GM21723 (cell line): Measurements from ENCODE around the gene ANGPTL4.
"Not testable (repeated sequence)": the region's sequence is repeated elsewhere in the genome, so short reads cannot be mapped to it uniquely, and the experiment has no call there.

Source experiments
- ATAC-seq: cut with Tn5 transposase; IDR thresholded peaks from one replicate; pipeline ENCODE4 v1.9.1; 2021; ENCODE audit warnings: mild to moderate bottlenecking, moderate library complexity; ENCODE audit not compliant: unreplicated experiment

Gene ANGPTL4

DNA sequence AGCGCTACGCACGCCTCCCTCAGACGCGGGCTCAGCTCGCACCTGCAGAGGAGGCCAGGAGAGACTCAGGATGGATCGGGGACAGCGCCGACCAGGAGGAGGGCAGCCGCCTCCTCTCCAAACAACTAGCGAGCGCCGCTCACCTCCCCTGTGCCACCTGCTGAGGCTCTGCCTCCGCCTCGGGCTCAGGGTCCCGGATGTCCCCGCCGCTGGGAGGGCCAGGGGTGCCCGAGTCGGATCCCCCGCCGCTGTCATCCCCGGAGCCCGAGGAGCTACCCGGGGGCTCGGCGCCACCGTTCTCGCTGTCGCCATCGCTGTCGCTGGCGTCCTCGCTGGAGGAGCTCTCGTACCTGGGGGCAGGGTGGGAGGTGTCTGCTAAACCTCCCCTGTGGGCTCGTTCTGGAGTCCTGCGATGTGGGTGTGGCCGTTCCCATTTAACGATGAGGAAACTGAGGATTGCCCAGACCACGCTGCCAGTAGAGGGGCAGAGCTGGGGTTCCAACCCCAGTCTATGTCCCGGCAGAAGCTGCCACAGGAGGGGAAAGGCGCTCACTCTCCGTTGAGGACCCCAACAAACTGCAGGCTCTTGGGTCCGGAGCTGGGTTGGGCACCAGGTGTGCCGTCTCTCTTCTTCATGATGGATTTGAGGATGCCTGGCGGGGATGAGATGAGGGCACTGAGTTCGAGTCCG lies 30.0 kb upstream of the ANGPTL4 start:
- no peak for ATAC-seq

DNA sequence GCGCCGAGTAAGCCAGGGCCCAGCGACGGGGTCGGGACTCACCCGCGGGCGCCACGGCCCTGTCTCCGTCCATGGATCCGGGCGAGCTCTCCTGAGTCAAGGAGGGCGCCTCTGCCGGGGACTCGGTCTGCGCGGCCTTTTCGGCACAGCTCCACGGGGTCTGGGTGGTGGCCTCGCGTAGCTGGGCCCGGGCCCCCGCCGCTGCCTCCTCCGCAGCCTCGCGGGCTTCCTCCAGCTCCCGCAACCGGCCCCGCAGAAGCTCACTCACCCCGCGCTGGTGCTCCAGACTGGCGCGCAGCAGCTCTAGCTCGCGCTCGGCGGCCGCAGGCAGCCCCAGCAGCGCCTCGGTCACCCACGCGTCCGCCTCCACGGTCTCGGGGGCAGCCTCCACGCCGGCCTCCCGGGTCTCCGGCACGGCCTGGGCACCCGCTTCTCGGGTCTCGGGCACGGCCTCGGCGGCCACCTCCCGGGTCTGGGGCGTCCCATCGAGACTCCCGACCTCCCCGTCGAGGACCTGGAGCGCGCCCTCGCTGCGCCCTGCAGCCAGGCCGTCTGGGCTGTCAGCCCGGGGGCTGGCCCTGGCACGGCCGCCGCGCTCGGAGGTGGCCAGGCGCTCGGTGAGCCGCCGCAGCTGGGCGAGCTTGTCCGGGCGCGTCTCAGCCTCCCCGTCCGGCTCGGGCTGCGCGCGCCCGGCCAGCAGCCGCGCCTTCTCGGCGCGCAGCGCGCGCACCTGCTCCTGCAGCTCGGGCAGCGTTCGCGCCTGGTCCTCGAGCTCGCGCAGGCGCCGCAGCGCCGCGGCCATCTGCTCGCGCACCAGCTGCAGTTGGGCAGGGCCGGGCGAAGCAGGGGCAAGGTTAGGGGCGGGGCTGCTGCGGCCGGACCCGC lies 29.3 kb upstream of the ANGPTL4 start:
- no peak for ATAC-seq

DNA sequence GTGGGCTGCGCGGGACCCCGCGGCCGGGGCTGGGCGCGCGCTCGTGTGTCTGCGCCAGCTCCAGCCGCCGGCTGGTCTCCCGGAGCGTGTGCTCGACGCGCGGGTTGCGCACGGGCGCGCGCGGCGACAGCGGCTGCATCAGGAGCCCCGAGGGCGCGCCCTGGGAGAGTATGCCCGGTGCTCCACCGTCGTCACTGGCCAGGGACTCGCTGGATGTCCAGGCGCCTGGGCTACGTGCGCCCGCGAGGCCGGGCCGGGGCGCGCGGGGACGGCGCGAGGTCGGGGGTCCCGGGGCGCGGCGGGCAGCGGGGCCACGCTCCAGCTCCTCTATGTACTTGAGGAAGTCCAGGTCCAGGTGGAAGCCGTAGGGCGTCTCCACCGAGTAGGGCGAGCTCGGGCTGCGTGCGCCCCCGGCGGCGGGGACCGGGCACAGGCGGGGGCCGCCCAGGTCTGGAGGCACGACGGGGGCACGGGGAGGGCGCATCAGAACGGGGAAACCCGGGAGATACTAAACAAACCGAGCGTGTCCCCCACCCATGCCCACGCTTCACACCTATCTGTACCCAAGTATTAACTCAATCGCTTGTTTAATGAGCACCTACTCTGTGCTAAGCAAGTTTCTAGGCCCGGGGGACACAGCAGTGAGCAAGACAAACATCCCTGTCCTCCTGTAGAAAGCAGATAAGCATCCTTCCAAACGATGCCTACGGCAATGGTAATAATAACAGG lies 28.4 kb upstream of the ANGPTL4 start:
- no peak for ATAC-seq

DNA sequence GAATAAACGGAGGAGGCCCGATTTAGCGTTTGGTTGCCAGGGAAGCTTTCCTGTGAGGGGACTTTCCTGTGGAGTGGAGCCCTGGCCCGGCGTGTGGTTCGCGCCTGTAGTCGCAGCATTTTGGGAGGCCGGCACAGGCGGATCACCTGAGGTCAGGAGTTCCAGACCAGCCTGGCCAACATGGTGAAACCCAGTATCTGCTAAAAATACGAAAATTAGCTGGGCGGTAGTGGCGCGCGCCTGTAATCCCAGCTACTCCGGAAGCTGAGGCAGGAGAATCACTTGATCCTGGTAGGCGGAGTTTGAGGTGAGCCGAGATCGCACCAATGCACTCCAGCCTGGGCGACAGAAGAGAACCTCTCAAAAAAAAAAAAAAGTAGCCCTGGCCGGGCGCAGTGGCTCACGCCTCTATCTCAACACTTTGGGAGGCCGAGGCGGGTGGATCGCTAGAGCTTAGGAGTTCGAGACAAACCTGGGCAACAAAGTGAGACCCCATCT lies 27.8 kb upstream of the ANGPTL4 start:
- ATAC-seq, result no peak

DNA sequence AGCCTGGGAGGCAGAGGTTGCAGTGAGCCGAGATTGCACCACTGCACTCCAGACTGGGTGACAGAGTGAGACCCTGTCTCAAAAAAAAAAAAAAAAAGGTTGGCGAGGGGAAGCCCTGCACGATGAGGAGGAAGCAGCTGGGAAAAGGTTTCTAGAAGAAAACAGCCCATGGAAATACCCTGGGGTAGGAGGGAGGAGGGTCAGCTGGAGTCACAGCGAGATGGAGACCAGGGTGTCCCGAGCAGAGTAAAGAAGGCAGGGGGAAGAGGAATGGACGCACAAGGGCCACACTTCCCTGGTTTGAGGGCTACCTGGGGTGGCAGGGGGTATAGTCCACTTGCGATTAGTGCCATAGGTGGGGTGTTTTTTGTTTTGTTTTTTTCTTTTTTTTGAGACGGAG lies 27.3 kb upstream of the ANGPTL4 start:
- ATAC-seq, result no peak

DNA sequence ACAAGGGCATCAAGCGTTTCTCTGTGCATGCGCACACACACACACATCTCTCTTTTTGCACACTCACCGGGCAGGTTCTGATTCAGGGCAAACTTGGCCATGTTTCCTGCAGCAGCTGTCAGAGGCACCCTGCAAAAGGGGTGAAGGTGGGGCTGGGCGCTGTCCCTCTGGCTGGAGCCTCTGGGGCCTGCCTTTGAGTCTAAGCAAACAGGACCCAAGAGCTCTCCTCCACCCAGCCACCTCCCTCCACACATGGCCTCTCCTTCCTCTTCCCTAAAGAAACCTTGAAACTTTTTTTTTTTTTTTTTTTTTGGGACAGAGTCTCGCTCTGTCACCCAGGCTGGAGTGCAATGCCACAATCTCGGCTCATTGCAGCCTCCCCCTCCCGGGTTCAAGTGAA lies 26.2 kb upstream of the ANGPTL4 start:
- no peak for ATAC-seq

DNA sequence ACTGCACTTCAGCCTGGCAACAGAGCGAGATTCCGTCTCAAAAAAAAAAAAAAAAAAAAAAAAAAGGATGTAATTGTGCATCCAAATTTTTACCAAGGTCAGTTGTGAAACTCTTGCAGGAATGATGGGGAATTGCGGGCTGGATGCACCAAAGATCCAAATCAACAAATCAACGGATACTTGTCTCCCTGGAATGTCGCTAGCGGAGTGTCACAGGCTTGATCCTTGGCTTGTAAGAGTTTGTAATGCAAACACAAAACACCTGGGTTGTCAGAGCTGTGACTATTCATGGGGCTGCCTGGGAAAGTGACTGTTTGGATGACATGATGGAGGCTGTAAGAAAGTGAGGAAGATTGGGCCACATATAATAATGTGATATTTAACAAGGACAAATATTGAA lies 25.1 kb upstream of the ANGPTL4 start:
- ATAC-seq, result no peak

DNA sequence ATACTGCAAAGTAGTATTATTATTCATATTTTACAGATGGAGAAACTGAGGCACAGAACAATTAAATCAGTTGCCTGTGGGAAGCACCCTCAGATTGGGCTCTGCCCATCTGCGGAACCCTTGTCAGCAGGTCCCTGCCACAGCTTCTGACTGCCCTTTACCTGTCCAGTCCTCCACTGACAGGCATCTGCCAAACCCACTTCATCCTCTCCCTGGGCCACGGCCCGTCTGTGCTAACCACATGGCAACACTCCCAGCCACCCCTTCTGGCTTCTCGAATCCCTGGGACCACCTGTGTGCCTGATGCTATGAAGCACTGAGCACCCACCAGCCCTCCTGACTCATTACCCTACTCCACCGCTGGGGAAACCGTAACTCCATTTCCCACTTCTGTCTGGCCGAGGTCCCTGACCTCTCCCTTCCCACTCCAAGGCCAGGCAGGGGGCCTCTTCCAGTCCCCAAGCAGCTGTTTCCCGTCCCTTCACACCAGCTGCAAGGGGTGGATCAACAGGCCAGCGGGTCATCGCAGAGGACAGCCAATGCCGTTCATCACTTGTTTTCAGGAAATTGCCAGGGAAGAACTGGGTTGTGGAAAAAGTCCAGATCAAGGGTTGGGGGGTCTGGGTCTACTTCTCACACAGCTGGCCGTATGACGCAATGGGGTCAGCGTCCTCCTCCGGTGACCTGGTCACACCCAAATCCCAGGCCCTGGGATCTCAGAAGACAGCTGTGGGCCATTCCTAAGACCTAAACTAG lies 23.4 kb upstream of the ANGPTL4 start:
- ATAC-seq, result no peak

DNA sequence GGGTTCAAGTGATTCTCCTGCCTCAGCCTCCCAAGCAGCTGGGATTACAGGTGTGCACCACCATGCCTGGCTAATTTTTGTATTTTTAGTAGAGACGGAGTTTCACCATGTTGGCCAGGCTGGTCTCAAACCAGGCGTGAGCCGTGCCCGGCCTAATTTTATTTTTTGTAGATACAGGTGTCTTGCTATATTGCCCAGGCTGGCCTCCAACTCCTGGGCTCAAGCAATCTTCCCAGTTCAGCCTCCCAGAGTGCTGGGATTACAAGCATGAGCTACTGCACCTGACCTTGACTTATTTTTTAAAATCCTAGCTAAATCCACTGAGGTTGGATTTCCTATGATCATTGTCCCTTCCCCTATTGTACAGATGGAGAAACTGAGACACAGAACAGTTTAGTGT lies 22.5 kb upstream of the ANGPTL4 start:
- not testable (repeated sequence) for ATAC-seq

DNA sequence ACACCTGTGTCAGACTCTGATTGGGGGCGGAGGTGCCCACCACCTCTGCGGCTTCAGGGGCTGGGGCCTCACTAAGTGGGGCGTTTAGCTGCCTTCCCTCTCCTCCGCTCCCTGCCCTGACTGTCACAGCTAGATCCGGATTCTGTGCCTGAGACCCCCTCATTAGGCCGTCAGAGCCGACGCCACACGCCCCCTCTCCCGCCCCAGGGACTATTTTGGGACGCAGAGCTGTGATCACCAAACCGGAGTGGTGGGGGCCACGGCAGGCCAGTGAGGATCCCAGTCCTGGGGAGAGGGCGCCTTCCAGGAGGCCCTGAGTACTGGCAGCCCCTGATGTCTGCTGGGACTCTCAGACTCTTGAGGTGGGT lies 21.7 kb upstream of the ANGPTL4 start:
- ATAC-seq, result no peak

DNA sequence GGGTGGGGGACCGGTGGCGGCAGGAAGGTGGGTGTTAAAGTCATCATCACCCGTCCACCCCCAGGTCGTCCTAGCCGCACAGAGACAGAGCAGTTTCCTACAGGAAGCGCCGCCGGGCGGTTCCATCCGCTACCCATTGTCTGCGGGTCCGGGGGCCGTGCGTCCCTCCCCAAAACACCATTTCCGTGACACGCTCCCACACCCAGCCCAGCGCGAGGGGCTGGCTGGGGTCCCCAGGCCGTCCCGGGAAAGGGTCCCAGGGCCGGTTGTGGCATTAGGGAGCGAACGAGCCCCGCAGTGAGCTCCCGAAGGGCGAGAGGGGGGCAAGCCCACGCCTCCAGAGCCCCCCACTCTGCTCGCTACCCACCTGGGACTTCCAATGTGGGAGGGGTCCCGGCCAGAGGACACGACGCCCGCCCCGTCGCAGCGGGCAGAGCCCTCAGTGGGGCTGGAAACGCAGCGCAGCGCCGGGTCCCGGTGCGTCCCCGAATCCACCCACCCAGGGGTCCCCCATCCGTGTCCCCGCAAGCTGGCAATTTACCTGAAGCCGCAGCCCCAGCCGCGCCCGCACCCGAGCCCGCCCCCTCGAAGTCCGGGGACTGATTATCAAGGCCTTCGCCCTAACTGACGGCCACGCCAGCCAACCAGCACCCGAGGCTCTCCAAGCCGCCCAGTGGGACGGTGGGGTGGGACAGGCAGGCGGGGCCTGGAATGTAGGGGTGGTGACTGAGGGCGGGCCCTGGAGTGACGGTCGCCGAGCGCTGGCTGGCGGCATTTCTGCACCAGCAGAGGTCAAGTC lies 21.1 kb upstream of the ANGPTL4 start, which contains the start of gene KANK3:
Gene KANK3, minus strand, starts transcription at position 579 of the 799 bp plus-strand sequence. CDS start 5,434 bp downstream, outside the sequence.
- peak; percentile 91 for ATAC-seq

DNA sequence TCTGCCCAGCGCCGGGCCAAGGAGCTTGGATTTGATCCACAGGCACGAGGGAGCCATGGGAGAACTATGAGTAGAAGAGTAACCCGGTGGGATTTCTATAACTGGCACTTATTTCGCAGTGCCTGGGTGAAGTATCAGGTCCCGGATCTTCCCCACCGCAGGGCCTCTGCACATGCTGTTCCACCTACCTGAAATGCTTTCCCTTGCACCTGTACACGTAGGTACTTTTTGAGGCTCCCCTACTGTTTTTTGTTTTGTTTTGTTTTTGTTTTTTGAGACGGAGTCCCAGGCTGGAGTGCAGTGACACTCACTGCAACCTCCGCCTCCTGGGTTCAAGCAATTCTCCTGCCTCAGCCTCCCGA lies 20.5 kb upstream of the ANGPTL4 start:
- ATAC-seq, result no peak

DNA sequence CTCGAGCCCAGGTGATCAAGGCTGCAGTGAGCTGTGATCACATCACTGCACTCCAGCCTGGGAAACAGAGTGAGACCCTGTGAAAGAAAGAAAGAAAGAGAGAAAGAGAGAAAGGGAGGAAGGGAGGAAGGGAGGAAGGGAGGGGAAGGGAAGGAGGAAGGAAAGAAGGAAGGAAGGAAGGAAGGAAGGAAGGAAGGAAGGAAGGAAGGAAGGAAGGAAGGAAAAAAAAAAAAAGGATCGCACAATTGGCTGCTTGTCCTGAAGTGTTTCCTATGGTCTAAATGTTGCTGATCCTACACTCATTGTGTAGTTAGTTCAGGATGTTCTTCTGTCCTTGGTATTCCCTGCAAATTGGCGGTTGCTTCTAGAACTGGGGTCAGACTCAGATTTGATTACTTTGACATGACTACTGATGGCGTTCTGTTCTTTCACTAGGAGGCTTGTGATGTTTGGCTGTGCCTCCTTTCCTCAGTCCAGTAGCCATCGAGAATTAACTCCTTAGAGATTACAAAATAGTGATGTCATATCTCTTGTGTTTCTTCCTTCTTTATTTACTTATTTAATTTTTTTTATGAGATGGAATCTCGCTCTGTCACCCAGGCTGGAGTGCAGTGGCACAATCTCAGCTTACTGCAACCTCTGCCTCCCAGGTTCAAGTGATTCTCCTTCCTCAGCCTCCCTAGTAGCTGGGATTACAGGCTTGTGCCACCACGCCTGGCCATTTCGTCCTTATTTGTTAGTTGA lies 14.2 kb upstream of the ANGPTL4 start:
- not testable (repeated sequence) for ATAC-seq

DNA sequence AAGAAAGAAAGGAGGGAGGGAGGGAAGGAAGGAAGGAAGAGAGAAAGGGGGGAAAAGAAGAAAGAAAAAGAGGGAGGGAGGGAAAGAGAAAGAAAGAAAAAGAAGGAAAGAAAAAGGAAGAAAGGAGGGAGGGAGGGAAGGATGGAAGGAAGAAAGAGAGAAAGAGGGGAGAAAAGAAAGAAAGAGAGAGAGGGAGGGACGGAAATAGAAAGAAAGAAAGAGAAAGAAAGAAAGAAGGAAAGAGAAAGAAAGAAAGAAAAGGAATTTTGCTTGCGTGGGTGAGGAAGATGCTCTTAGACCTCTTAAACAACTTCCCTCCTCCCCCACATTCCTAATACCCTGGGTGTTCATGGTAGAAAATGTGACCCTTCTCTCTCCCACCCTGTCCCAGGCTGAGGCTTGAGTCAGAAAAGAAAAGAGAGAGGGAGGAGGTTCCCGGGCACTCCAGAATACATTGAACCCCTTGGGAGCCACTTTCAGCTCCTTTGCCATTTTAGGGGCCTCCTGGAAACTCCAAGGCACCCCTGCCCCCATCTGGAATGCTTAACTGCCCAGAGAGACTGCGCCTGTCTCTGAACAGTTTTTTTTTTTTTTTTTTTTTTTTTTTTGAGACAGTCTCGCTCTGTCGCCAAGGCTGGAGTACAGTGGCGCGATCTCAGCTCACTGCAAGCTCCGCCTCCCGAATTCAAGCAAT lies 11.7 kb upstream of the ANGPTL4 start:
- no peak for ATAC-seq

DNA sequence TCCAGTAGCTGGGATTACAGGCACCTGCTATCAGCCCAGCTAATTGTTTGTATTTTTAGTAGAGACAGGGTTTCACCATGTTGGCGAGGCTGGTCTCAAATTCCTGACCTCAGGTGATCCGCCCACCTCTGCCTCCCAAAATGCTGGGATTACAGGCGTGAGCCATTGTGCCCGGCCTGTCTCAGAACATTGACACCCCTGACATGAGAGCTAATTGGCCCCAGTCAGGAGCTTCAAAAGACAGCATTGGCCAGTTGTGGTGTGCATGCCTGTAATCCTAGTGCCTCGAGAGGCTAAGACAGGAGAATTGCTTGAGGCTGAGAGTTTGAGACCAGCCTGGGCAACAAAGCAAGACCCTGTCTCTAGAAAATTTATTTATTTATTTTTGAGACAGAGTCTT lies 11.1 kb upstream of the ANGPTL4 start:
- not testable (repeated sequence) for ATAC-seq

DNA sequence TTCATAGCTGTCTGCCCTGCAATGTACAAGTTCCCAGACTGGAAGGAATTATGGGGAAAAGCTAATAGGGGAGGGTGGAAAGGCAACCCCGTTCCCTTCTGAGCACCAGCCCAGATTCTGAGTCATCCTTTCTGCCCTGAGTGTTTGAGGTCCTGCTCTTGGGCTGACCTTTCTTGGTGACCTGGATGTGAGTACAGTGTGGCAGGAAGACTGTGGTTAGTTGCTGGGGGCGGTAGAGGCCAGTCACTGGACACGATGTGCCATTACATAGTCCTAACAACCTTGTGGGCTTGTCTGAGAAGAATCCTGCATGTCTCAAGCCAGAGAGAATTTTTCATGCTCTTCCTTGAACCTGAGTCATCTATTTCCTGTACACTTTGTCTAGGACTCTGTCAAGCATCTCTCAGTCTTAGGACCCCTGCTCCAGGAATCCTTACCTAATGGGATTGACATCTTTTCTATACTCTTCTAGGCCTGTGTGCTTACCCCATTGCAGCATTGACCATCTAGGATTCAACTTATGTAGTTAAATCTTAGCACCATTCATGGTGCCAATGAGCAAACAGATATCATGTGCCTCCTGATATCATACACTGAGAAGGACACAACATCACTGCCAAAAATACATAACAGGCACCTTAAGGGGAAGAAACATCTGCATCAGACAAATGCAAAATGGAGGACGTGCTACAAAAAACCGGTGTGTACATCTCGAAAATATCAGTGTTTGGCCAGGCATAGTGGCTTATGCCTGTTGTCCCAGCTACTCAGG lies 8.1 kb upstream of the ANGPTL4 start:
- no peak for ATAC-seq

DNA sequence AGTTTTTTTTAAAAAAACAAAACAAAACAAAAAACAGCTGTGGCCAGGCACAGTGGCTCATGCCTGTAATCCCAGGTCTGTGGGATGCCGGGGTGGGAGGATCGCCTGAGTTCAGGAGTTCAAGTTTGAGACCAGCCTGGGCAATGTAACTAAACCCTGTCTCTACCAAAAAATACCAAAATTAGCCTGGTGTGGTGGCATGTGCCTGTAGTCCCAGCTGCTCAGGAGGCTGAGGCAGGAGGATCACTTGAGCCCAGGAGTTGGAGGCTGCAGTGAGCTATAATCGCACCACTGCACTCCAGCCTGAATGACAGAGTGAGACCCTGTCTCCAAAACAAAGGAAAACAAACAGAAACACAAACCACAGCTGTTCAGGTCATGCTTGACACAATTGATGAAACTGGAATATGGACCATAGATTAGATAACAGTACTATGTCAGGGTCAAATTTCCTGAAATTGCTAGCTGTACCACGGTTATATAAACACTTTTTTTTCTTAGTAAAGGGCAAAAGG lies 6.9 kb upstream of the ANGPTL4 start:
- ATAC-seq, result no peak

DNA sequence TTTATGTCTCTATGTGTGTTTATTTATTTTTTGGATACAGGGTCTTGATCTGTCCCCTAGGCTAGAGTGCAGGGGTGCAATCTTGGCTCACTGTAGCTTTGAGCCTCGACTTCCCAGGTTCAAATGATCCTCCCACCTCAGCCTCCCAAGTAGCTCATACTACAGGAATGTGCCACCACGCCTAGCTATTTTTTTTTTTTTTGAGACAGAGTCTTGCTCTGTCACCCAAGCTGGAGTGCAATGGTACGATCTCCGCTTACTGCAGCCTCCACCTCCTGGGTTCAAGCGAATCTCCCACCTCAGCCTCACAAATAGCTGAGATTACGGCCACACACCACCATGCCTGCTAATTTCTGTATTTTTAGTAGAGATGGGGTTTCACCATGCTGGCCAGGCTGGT lies 5.0 kb upstream of the ANGPTL4 start:
- ATAC-seq, result no peak
